HG03575 (cell line): ENCODE results near the gene GPI.
"Not testable (repeated sequence)": the region's sequence is repeated elsewhere in the genome, so short reads cannot be mapped to it uniquely, and the experiment has no call there.

ENCODE experiments used
- ATAC-seq: cut with Tn5 transposase; IDR thresholded peaks from one replicate; pipeline ENCODE4 v1.9.1; 2021; ENCODE audit not compliant: unreplicated experiment, insufficient number of reproducible peaks, low FRiP score; ENCODE audit errors: extremely low read depth

Gene GPI

GRCh38 chr19:34364830-34365462 lies at the start of gene GPI:
Gene GPI (plus strand): TSS chr19:34365196. CDS start chr19:34365267, 71 bp downstream.
- ATAC-seq: no peak

- no peak for ATAC-seq
Measured at GRCh38 chr19:34316247-34316646, 48.7 kb upstream of the GPI start.

- ATAC-seq: no peak
Measured at GRCh38 chr19:34316741-34317301, 48.2 kb upstream of the GPI start.

GRCh38 chr19:34317311-34317927 lies 47.6 kb upstream of the GPI start:
- ATAC-seq: no peak

GRCh38 chr19:34319230-34319585 lies 45.8 kb upstream of the GPI start:
- no peak for ATAC-seq

- ATAC-seq: no peak
Measured at GRCh38 chr19:34319785-34320184, 45.2 kb upstream of the GPI start.

- no peak for ATAC-seq
Measured at GRCh38 chr19:34320277-34320676, 44.7 kb upstream of the GPI start.

GRCh38 chr19:34321735-34322134 lies 43.3 kb upstream of the GPI start:
- ATAC-seq: no peak

- ATAC-seq: no peak
Measured at GRCh38 chr19:34323433-34324204, 41.4 kb upstream of the GPI start.

GRCh38 chr19:34324320-34324719 lies 40.7 kb upstream of the GPI start:
- no peak for ATAC-seq

- no peak for ATAC-seq
Measured at GRCh38 chr19:34325181-34325580, 39.8 kb upstream of the GPI start.

- no peak for ATAC-seq
Measured at GRCh38 chr19:34325981-34326787, 38.8 kb upstream of the GPI start.

GRCh38 chr19:34327851-34328250 lies 37.1 kb upstream of the GPI start:
- no peak for ATAC-seq

- no peak for ATAC-seq
Measured at GRCh38 chr19:34328982-34329381, 36.0 kb upstream of the GPI start.

GRCh38 chr19:34330116-34330515 lies 34.9 kb upstream of the GPI start:
- no peak for ATAC-seq

GRCh38 chr19:34330596-34330995 lies 34.4 kb upstream of the GPI start:
- ATAC-seq: not testable (repeated sequence)

- not testable (repeated sequence) for ATAC-seq
Measured at GRCh38 chr19:34331596-34331995, 33.4 kb upstream of the GPI start.

- no peak for ATAC-seq
Measured at GRCh38 chr19:34332027-34332760, 32.8 kb upstream of the GPI start.

GRCh38 chr19:34335914-34336313 lies 29.1 kb upstream of the GPI start:
- ATAC-seq: no peak
